ENCODE data around the gene CENPP. TPM values are rescaled to one million over a fixed set of nuclear protein-coding genes. Genes with fewer than 3 reads are reported as not detected.

Gene CENPP
- total RNA-seq, 1 experiment from 2014 or later: 4.2 TPM

- Mint-ChIP-seq H3K27me3 (ENCODE audit: insufficient read depth, unreplicated experiment) (no peaks in the 10 kb centered on the region), H3K4me3 (ENCODE audit: unreplicated experiment) (no peak overlapping the region), H3K4me1 (ENCODE audit: insufficient read depth, unreplicated experiment) (no peaks in the 10 kb centered on the region), H3K27ac (ENCODE audit: low read depth, unreplicated experiment) (no peak overlapping the region), H3K9me3 (ENCODE audit: unreplicated experiment) (no peaks in the 10 kb centered on the region), H3K36me3 (ENCODE audit: insufficient read depth, unreplicated experiment) (peaks cover 64% of the 10 kb centered on the region)
- POLR2A ChIA-PET: interaction anchor here (0.6 to 1.1 kb wide), 2 partner anchors 16 to 107 kb away, joined by 3 to 5 read pairs; no protein-coding TSS in a partner anchor
- no TSS peak for BruUV-seq (replicated peaks)
- CTCF ChIA-PET: interaction anchor here (0.6 to 0.8 kb wide), 3 partner anchors 23 to 476 kb away, joined by 3 read pairs; no protein-coding TSS in a partner anchor
- intact Hi-C loops (cut with micrococcal nuclease): no loop called here
- no peak for TF ChIP-seq CTCF (IDR thresholded peaks at IDR 0.05; ENCODE audit: unreplicated experiment)
- DNase-seq (ENCODE audit: unreplicated experiment): no peak
Measured at GRCh38 chr9:92613268-92614122, 287.7 kb downstream of the CENPP start.

- BruUV-seq (replicated peaks): no TSS peak
- intact Hi-C loops (cut with micrococcal nuclease): no loop called here
- CTCF ChIA-PET: interaction anchor here (0.7 kb wide), 1 partner anchor 476 kb away, joined by 3 read pairs; no protein-coding TSS in a partner anchor
Measured at GRCh38 chr9:92614123-92614510, 288.4 kb downstream of the CENPP start.

GRCh38 chr9:92614763-92615461, 289.2 kb downstream of the CENPP start:
- DNase-seq (ENCODE audit: unreplicated experiment): no peak
- CTCF ChIA-PET: no interaction called here
- peaks cover 67% of the 10 kb centered on the region for H3K36me3 Mint-ChIP-seq (ENCODE audit: insufficient read depth, unreplicated experiment)

More at GRCh38 chr9:92614123-92614510, 288.4 kb downstream of the CENPP start:
- Mint-ChIP-seq H3K27ac (ENCODE audit: low read depth, unreplicated experiment) (no peak overlapping the region), H3K27me3 (ENCODE audit: insufficient read depth, unreplicated experiment) (no peaks in the 10 kb centered on the region), H3K9me3 (ENCODE audit: unreplicated experiment) (no peaks in the 10 kb centered on the region), H3K4me1 (ENCODE audit: insufficient read depth, unreplicated experiment) (no peaks in the 10 kb centered on the region), H3K36me3 (ENCODE audit: insufficient read depth, unreplicated experiment) (peaks cover 64% of the 10 kb centered on the region), H3K4me3 (ENCODE audit: unreplicated experiment) (no peak overlapping the region)
- no peak for DNase-seq (ENCODE audit: unreplicated experiment)
- POLR2A ChIA-PET: interaction anchor here (1.1 to 1.2 kb wide), 2 partner anchors 14 to 108 kb away, joined by 3 to 5 read pairs; no protein-coding TSS in a partner anchor
- TF ChIP-seq CTCF (IDR thresholded peaks at IDR 0.05; ENCODE audit: unreplicated experiment): no peak

More at GRCh38 chr9:92614763-92615461, 289.2 kb downstream of the CENPP start:
- Mint-ChIP-seq H3K4me3 (ENCODE audit: unreplicated experiment) (no peak overlapping the region), H3K27me3 (ENCODE audit: insufficient read depth, unreplicated experiment) (no peaks in the 10 kb centered on the region), H3K4me1 (ENCODE audit: insufficient read depth, unreplicated experiment) (no peaks in the 10 kb centered on the region), H3K27ac (ENCODE audit: low read depth, unreplicated experiment) (no peak overlapping the region), H3K9me3 (ENCODE audit: unreplicated experiment) (no peaks in the 10 kb centered on the region)
- no TSS peak for BruUV-seq (replicated peaks)
- intact Hi-C loops (cut with micrococcal nuclease): no loop called here
- POLR2A ChIA-PET: interaction anchor here (0.8 to 1.2 kb wide), 3 partner anchors 15 to 37 kb away, joined by 3 read pairs; no protein-coding TSS in a partner anchor
- no peak for TF ChIP-seq CTCF (IDR thresholded peaks at IDR 0.05; ENCODE audit: unreplicated experiment)

Measured in MCF 10A (cell line).